H1 (cell line): ENCODE data around the gene PNRC1. TPM values are rescaled to one million over a fixed set of nuclear protein-coding genes. Genes with fewer than 3 reads are reported as not detected.

Source experiments
- CTCF ChIA-PET: fragments of 300-600 bp; sonication (Branson Sonifier 250); formaldehyde crosslinking; loops from one replicate; lab custom pipeline; 2021; ENCODE audit not compliant: partially characterized antibody; lab: Charles Lee
- POLR2A ChIA-PET: fragments of 300-600 bp; sonication (Branson Sonifier 250); formaldehyde crosslinking; loops from one replicate; lab custom pipeline; 2021; ENCODE audit warnings: inconsistent platforms; ENCODE audit not compliant: partially characterized antibody; lab: Charles Lee
- DNase-seq, 2 experiments: peaks; one replicate each; pipeline versions ENCODE4 v3.0.0 to v3.0.0-alpha.2; 2010 to 2022; ENCODE audit warnings: low spot score in 2 of 2, low read depth in 1 of 2, mixed read lengths in 1 of 2
- FAIRE-seq: peaks from 2 replicates; lab custom pipeline; 2011; peaks lifted over from hg19 to GRCh38; lab: Jason Lieb, UNC
- H2AFZ ChIP-seq: 2 replicates; pipeline ENCODE4 v1.8.1; 2012; ENCODE audit warnings: low read length, inconsistent platforms
- H2AK5ac ChIP-seq: 2 replicates; pipeline ENCODE4 v1.6.1; 2013; ENCODE audit warnings: low read depth, low read length
- H2BK120ac ChIP-seq: replicated peaks from 2 replicates; pipeline ENCODE3; 2013; ENCODE audit warnings: low read depth, low read length, inconsistent platforms
- H2BK12ac ChIP-seq: 2 replicates; pipeline ENCODE4 v1.6.1; 2013; ENCODE audit warnings: low read depth, low read length
- H2BK15ac ChIP-seq: 2 replicates; pipeline ENCODE4 v1.6.1; 2013; ENCODE audit warnings: low read length
- H2BK20ac ChIP-seq: 2 replicates; pipeline ENCODE4 v1.6.1; 2013; ENCODE audit warnings: low read length
- H2BK5ac ChIP-seq: 2 replicates; pipeline ENCODE4 v1.6.1; 2013; ENCODE audit warnings: low read depth, low read length
- H3K14ac ChIP-seq: 2 replicates; pipeline ENCODE4 v1.6.1; 2013; ENCODE audit warnings: inconsistent platforms; ENCODE audit not compliant: insufficient read length
- H3K18ac ChIP-seq: 2 replicates; pipeline ENCODE4 v1.6.1; 2013; ENCODE audit warnings: low read length; ENCODE audit errors: extremely low read depth
- H3K23ac ChIP-seq: 2 replicates; pipeline ENCODE4 v1.6.1; 2013; ENCODE audit warnings: inconsistent platforms; ENCODE audit not compliant: insufficient read length
- H3K23me2 ChIP-seq: 2 replicates; pipeline ENCODE4 v1.6.1; 2013; ENCODE audit warnings: low read depth, low read length
- H3K27ac ChIP-seq: 2 replicates; pipeline ENCODE4 v1.6.1; 2011; ENCODE audit warnings: low read depth, low read length, inconsistent platforms
- H3K27me3 ChIP-seq, 4 experiments: replicated peaks in 1 of 4; 1 replicate in 1 of 4; 2 replicates in 3 of 4; pipeline versions ENCODE4 v1.6.1 to v1.8.1; 2011 to 2013; ENCODE audit warnings: low read length in 3 of 4, mild to moderate bottlenecking in 3 of 4, inconsistent platforms in 2 of 4, mixed read lengths in 2 of 4, moderate library complexity in 1 of 4; ENCODE audit not compliant: control insufficient read depth in 3 of 4, insufficient read depth in 3 of 4; ENCODE audit errors: extremely low read depth in 1 of 4
- H3K36me3 ChIP-seq, 4 experiments: 2 replicates each; pipeline versions ENCODE4 v1.6.1 to v1.8.1; 2011 to 2013; ENCODE audit warnings: mild to moderate bottlenecking in 4 of 4, low read length in 3 of 4, moderate library complexity in 2 of 4, control low read depth in 1 of 4, inconsistent platforms in 1 of 4; ENCODE audit not compliant: insufficient read depth in 4 of 4, control insufficient read depth in 2 of 4
- H3K4ac ChIP-seq: replicated peaks from 2 replicates; pipeline ENCODE3; 2013; ENCODE audit warnings: low read length, low read depth, mixed read lengths, inconsistent platforms; ENCODE audit not compliant: insufficient read length
- H3K4me1 ChIP-seq, 4 experiments: replicated peaks in 1 of 4; 1 replicate in 1 of 4; 2 replicates in 3 of 4; pipeline versions ENCODE4 v1.6.1 to v1.8.1; 2011 to 2013; ENCODE audit warnings: low read length in 3 of 4, inconsistent platforms in 2 of 4, mixed read lengths in 1 of 4; ENCODE audit not compliant: insufficient read depth in 4 of 4, control insufficient read depth in 3 of 4
- H3K4me2 ChIP-seq, 2 experiments: 2 replicates each; pipeline versions ENCODE4 v1.6.1 to v1.8.1; 2011 to 2013; ENCODE audit warnings: low read depth in 2 of 2, low read length in 2 of 2, control low read depth in 1 of 2, inconsistent platforms in 1 of 2, mild to moderate bottlenecking in 1 of 2; ENCODE audit not compliant: insufficient read depth in 1 of 2
- H3K4me3 ChIP-seq, 4 experiments: fragments of 200-600, 300-600 bp in 1 of 4; sonication (generic), shearing (Covaris generic), sonication (Bioruptor Twin) in 1 of 4; 2 replicates each; pipeline versions ENCODE4 v1.5.1 to v1.8.1; 2011 to 2016; ENCODE audit warnings: low read length in 4 of 4, low read depth in 3 of 4, control low read depth in 2 of 4, inconsistent platforms in 2 of 4, mild to moderate bottlenecking in 2 of 4, mixed read lengths in 1 of 4, moderate library complexity in 1 of 4; ENCODE audit not compliant: insufficient read depth in 2 of 4; ENCODE audit errors: extremely low read depth in 1 of 4
- H3K56ac ChIP-seq: replicated peaks from 2 replicates; pipeline ENCODE3; 2013; ENCODE audit warnings: low read depth, mild to moderate bottlenecking, mixed read lengths, low read length, inconsistent platforms; ENCODE audit not compliant: insufficient read length
- H3K79me1 ChIP-seq: 2 replicates; pipeline ENCODE4 v1.6.1; 2013; ENCODE audit warnings: low read depth, low read length, control low read depth
- H3K79me2 ChIP-seq, 2 experiments: 2 replicates each; pipeline versions ENCODE4 v1.6.1 to v1.8.1; 2012 to 2013; ENCODE audit warnings: low read length in 2 of 2, mild to moderate bottlenecking in 2 of 2, inconsistent platforms in 1 of 2; ENCODE audit not compliant: insufficient read depth in 2 of 2, control insufficient read depth in 1 of 2
- H3K9ac ChIP-seq, 4 experiments: replicated peaks in 1 of 4; 1 replicate in 1 of 4; 2 replicates in 3 of 4; pipeline versions ENCODE4 v1.6.1 to v1.8.1; 2011 to 2013; ENCODE audit warnings: low read depth in 3 of 4, low read length in 3 of 4, control low read depth in 2 of 4, mild to moderate bottlenecking in 2 of 4, moderate library complexity in 2 of 4, inconsistent platforms in 1 of 4; ENCODE audit errors: extremely low read depth in 1 of 4
- H3K9me3 ChIP-seq, 2 experiments: 2 replicates each; pipeline versions ENCODE4 v1.6.1 to v1.8.1; 2012 to 2013; ENCODE audit warnings: mild to moderate bottlenecking in 2 of 2, moderate library complexity in 2 of 2, control low read depth in 1 of 2, inconsistent platforms in 1 of 2, low read depth in 1 of 2, low read length in 1 of 2, mixed read lengths in 1 of 2; ENCODE audit not compliant: insufficient read depth in 2 of 2
- H4K20me1 ChIP-seq, 2 experiments: replicated peaks in 1 of 2; 2 replicates each; pipeline versions ENCODE3 to v1.8.1; 2011 to 2013; ENCODE audit warnings: inconsistent platforms in 2 of 2, low read length in 2 of 2, mild to moderate bottlenecking in 1 of 2; ENCODE audit not compliant: insufficient read depth in 2 of 2, control insufficient read depth in 1 of 2
- H4K5ac ChIP-seq: 2 replicates; pipeline ENCODE4 v1.6.1; 2013; ENCODE audit warnings: low read length, low read depth, mixed read lengths, inconsistent platforms; ENCODE audit not compliant: insufficient read length
- H4K8ac ChIP-seq: 2 replicates; pipeline ENCODE4 v1.8.0; 2013; ENCODE audit warnings: mild to moderate bottlenecking, moderate library complexity, low read length, inconsistent platforms; ENCODE audit not compliant: insufficient read depth; ENCODE audit errors: extremely low read depth
- H4K91ac ChIP-seq: replicated peaks from 2 replicates; pipeline ENCODE3; 2013; ENCODE audit warnings: low read length, mixed read lengths, inconsistent platforms; ENCODE audit not compliant: insufficient read length
- ATF2 ChIP-seq: IDR thresholded peaks from 2 replicates; pipeline ENCODE4 v1.6.1; 2012; ENCODE audit warnings: low read length, inconsistent platforms
- BCL11A ChIP-seq, 2 experiments: IDR thresholded peaks; one replicate each; pipeline ENCODE4 v1.6.1; 2011; ENCODE audit warnings: low read depth in 2 of 2, low read length in 2 of 2, mild to moderate bottlenecking in 2 of 2
- BRCA1 ChIP-seq: IDR thresholded peaks from 2 replicates; pipeline ENCODE4 v1.6.1; 2012; ENCODE audit warnings: low read depth, low read length, improper control_type of control experiment
- CBX8 ChIP-seq: fragments of 300-800, 300-1000 bp; sonication (generic); IDR thresholded peaks from 2 replicates; pipeline ENCODE4 v1.7.1; 2016; ENCODE audit warnings: low read depth, low read length, borderline replicate concordance
- E2F6 ChIP-seq: IDR thresholded peaks from 2 replicates; pipeline ENCODE4 v1.6.1; 2012; ENCODE audit warnings: inconsistent platforms
- EP300 ChIP-seq, 2 experiments: IDR thresholded peaks; 1 replicate in 1 of 2; 2 replicates in 1 of 2; pipeline ENCODE4 v1.6.1; 2011 to 2012; ENCODE audit warnings: low read depth in 2 of 2, low read length in 2 of 2, mild to moderate bottlenecking in 2 of 2, borderline replicate concordance in 1 of 2, inconsistent platforms in 1 of 2, moderate library complexity in 1 of 2
- KDM1A ChIP-seq: fragments of 200-600, 300-600 bp; sonication (generic); IDR thresholded peaks from 2 replicates; pipeline ENCODE4 v1.7.1; 2016; ENCODE audit warnings: mild to moderate bottlenecking, low read length, borderline replicate concordance
- RBBP5 ChIP-seq: IDR thresholded peaks from 2 replicates; pipeline ENCODE4 v1.7.1; 2012; ENCODE audit warnings: low read depth, mild to moderate bottlenecking, inconsistent platforms, low read length, moderate library complexity, borderline replicate concordance
- SIRT6 ChIP-seq: IDR thresholded peaks from one replicate; pipeline ENCODE4 v1.7.1; 2012; ENCODE audit warnings: low read length, inconsistent platforms
- WGBS, 2 experiments: shearing (Covaris generic) in 1 of 2; methylation state at CpG; one replicate each; pipeline versions ENCODE4 v1.1.6 to v1.1.7; 2013 to 2015; ENCODE audit warnings: low lambda C conversion rate in 2 of 2, mixed read lengths in 2 of 2, inconsistent platforms in 1 of 2, low coverage in 1 of 2, missing lambda C conversion rate in 1 of 2; ENCODE audit not compliant: insufficient replicate concordance in 2 of 2, insufficient coverage in 1 of 2, insufficient read length in 1 of 2; ENCODE audit errors: extremely low coverage in 1 of 2, missing lambda C conversion rate in 1 of 2; 5-methylcytosine and 5-hydroxymethylcytosine counted together
- polyA plus RNA-seq, 7 experiments: library from polyadenylated mRNA; depleted of rRNA in 3 of 7; stranded (reverse) in 5 of 7; unstranded in 2 of 7; fragments of >200 nt in 5 of 7; fragments of 200-250 nt in 2 of 7; gene quantifications; 1 replicate in 5 of 7; 2 replicates in 1 of 7; 4 replicates in 1 of 7; pipeline versions ENCODE4 v1.2.1 to v1.2.3, GENCODE V29; 2011 to 2013; ENCODE audit warnings: missing spikeins in 2 of 7, mixed read lengths in 2 of 7
- total RNA-seq: library from RNA; stranded (reverse); fragmentation: NEBNext Ultra II Directional; extraction: Animal tissue kit (Norgen Biotek cat#: 25700); gene quantifications from 2 replicates; pipeline ENCODE4 v1.2.1, GENCODE V29; 2021

The PNRC1 gene
- total and polyA plus RNA-seq, 2 of the 8 experiments (the other 6 are each of a cell fraction or from before 2014, with no cell fraction given): 6.3 to 48.5 TPM

GRCh38 chr6:89044328-89045010, 36.1 kb upstream of the PNRC1 start:
- Histone ChIP-seq H2BK120ac (no peak overlapping the region), H3K14ac (no peak overlapping the region), H3K9ac (no peak overlapping the region), H3K27me3 (peaks cover 0 to 3% (median under 1%) of the 10 kb centered on the region in 4 experiments; a peak in 3 of 7 replicates), H3K4me2 (no peak overlapping the region), H2BK15ac (no peak overlapping the region), H4K8ac (no peak overlapping the region), H2BK12ac (no peak overlapping the region), H3K56ac (no peak overlapping the region), H2BK20ac (no peak overlapping the region), H3K79me2 (no peaks in the 10 kb centered on the region), H3K36me3 (no peaks in the 10 kb centered on the region), H3K23ac (no peak overlapping the region), H2AFZ (peak overlapping the region; percentile 36; the same call in 1 of the 2 replicates), H4K20me1 (no peaks in the 10 kb centered on the region), H3K79me1 (no peaks in the 10 kb centered on the region), H2AK5ac (no peak overlapping the region), H3K4ac (no peak overlapping the region), H4K91ac (no peak overlapping the region), H3K27ac (no peak overlapping the region), H3K4me3 (no peak overlapping the region), H3K4me1 (peaks cover 0 to 10% (median 0%) of the 10 kb centered on the region in 4 experiments; a peak in 2 of 7 replicates), H3K9me3 (no peaks in the 10 kb centered on the region), H3K23me2 (no peaks in the 10 kb centered on the region), H2BK5ac (no peak overlapping the region), H4K5ac (no peak overlapping the region), H3K18ac (no peak overlapping the region)
- TF ChIP-seq KDM1A (no peak), BRCA1 (no peak), CBX8 (no peak), RBBP5 (no peak), E2F6 (no peak), EP300 (IDR thresholded peaks at IDR 0.05; ENCODE audit: borderline replicate concordance in 1 of 2, low read depth in 2 of 2, low read length in 2 of 2) (no peak), BCL11A (IDR thresholded peaks at IDR 0.05; ENCODE audit: low read depth in 2 of 2, low read length in 2 of 2) (no peak), SIRT6 (no peak), ATF2 (no peak)
- DNase-seq (no peak), FAIRE-seq (no peak)
- CTCF ChIA-PET: interaction anchor here (1.1 to 2.1 kb wide), 3 partner anchors 16 to 62 kb away, joined by 3 to 6 read pairs (median 3); no protein-coding TSS in a partner anchor
- 89% methylated on average over 4 of the region's 8 CpGs; no CpG with 5 or more reads in 1 of the 2 experiments for WGBS, 2 experiments
- POLR2A ChIA-PET: interaction anchor here (0.9 kb wide), 1 partner anchor 23 kb away, joined by 3 read pairs; no protein-coding TSS in a partner anchor
